HepG2 (cell line): Measurements from ENCODE around the gene NOCT. TPM values are rescaled to one million over a fixed set of nuclear protein-coding genes. Genes with fewer than 3 reads are reported as not detected.

Source experiments
- AKNA ChIP-seq: sonication (generic); formaldehyde crosslinking; IDR thresholded peaks from 2 replicates; pipeline ENCODE4 v1.4.0; 2020; ENCODE audit warnings: missing genetic modification reagents, borderline replicate concordance
- DNMT3B ChIP-seq: conservative IDR thresholded peaks from 2 replicates; pipeline ENCODE4 v1.6.1; 2016; ENCODE audit warnings: missing biosample characterization, control low read depth
- DRAP1 ChIP-seq: IDR thresholded peaks from 2 replicates; pipeline ENCODE4 v1.6.1; 2016; ENCODE audit warnings: missing genetic modification reagents, missing compliant biosample characterization
- FOXA3 ChIP-seq: IDR thresholded peaks from 2 replicates; pipeline ENCODE4 v1.6.1; 2016; ENCODE audit warnings: missing genetic modification reagents, missing compliant biosample characterization
- HNF4G ChIP-seq, 2 experiments: sonication (generic) in 1 of 2; formaldehyde crosslinking in 1 of 2; IDR thresholded peaks; 2 replicates each; pipeline versions ENCODE4 v1.4.0 to v1.6.1; 2011 to 2020; ENCODE audit warnings: borderline replicate concordance in 2 of 2, low read depth in 2 of 2, mild to moderate bottlenecking in 2 of 2, low read length in 1 of 2, missing genetic modification reagents in 1 of 2, moderate library complexity in 1 of 2
- MAX ChIP-seq: IDR thresholded peaks from 2 replicates; pipeline ENCODE4 v1.6.1; 2012; ENCODE audit warnings: inconsistent platforms
- PCBP1 ChIP-seq: fragments of 200-400 bp; formaldehyde crosslinking; IDR thresholded peaks from 2 replicates; pipeline ENCODE4 v1.6.1; 2017; ENCODE audit warnings: mild to moderate bottlenecking, low read depth, low read length, borderline replicate concordance
- PRDM10 ChIP-seq: sonication (generic); formaldehyde crosslinking; IDR thresholded peaks from 2 replicates; pipeline ENCODE4 v1.4.0; 2020; ENCODE audit warnings: low read depth, missing genetic modification reagents
- SP1 ChIP-seq, 2 experiments: fragments of 450-650 bp in 1 of 2; sonication (generic) in 1 of 2; formaldehyde crosslinking in 1 of 2; IDR thresholded peaks; 2 replicates each; pipeline versions ENCODE4 v1.4.0 to v1.6.1; 2016 to 2020; ENCODE audit warnings: missing genetic modification reagents in 1 of 2
- SRF ChIP-seq: IDR thresholded peaks from 2 replicates; pipeline ENCODE4 v1.6.1; 2011; ENCODE audit warnings: mild to moderate bottlenecking, low read depth, low read length, moderate library complexity
- THAP11 ChIP-seq: IDR thresholded peaks from 2 replicates; pipeline ENCODE4 v1.6.1; 2016; ENCODE audit warnings: missing biosample characterization, missing genetic modification reagents
- TOPORS ChIP-seq: sonication (generic); formaldehyde crosslinking; IDR thresholded peaks from 2 replicates; pipeline ENCODE4 v1.8.0; 2023; ENCODE audit warnings: mild to moderate bottlenecking, missing genetic modification reagents
- ZBTB49 ChIP-seq: sonication (generic); formaldehyde crosslinking; IDR thresholded peaks from 2 replicates; pipeline ENCODE4 v1.4.0; 2020; ENCODE audit warnings: missing genetic modification reagents, borderline replicate concordance
- ZKSCAN1 ChIP-seq: fragments of 150-350 bp; IDR thresholded peaks from 2 replicates; pipeline ENCODE4 v1.6.1; 2014; ENCODE audit warnings: low read length
- ZNF282 ChIP-seq: fragments of 450-650 bp; IDR thresholded peaks from 2 replicates; pipeline ENCODE4 v1.6.1; 2018; ENCODE audit not compliant: partially characterized antibody
- ZNF747 ChIP-seq: sonication (generic); formaldehyde crosslinking; IDR thresholded peaks from 2 replicates; pipeline ENCODE4 v1.8.1; 2023; ENCODE audit warnings: missing genetic modification reagents, mild to moderate bottlenecking, borderline replicate concordance
- polyA plus RNA-seq, 8 experiments: library from polyadenylated mRNA; depleted of rRNA in 3 of 8; stranded (reverse) in 7 of 8; unstranded in 1 of 8; fragments of >200 nt; fragmentation: Illumina TruSeq in 4 of 8; extraction: Trizol in 4 of 8; gene quantifications; 2 replicates each; pipeline versions ENCODE4 v1.2.1 to v1.2.3, GENCODE V29; 2011 to 2016; ENCODE audit warnings: low read depth in 4 of 8, missing spikeins in 1 of 8, mixed read lengths in 1 of 8; ENCODE audit not compliant: insufficient read depth in 1 of 8
- total RNA-seq, 5 experiments: library from RNA; depleted of rRNA; stranded (reverse); fragments of >200 nt; fragmentation: Illumina TruSeq; extraction: Trizol; gene quantifications; 2 replicates each; pipeline ENCODE4 v1.2.3, GENCODE V29; 2016; ENCODE audit warnings: low read depth in 1 of 5

The NOCT gene
- total and polyA plus RNA-seq, 2 of the 13 experiments (the other 11 are each of a cell fraction or from before 2014, with no cell fraction given), result 3.6 to 13.1 TPM

GRCh38 chr4:139082750-139083606 is 67.4 kb downstream of the NOCT start (continued):
- TF ChIP-seq PRDM10 (CRISPR knock-in tag), result no peak
- TF ChIP-seq FOXA3 (CRISPR knock-in tag), result peak; percentile 94
- TF ChIP-seq DNMT3B (CRISPR knock-in tag), result peak; percentile 88; the same call in 1 of the 2 replicates
- 0 out of 2 replicates have a peak, but pooled peaks have one; percentile 24 for TF ChIP-seq PCBP1
- TF ChIP-seq ZNF282, result no peak
- no peak for TF ChIP-seq SP1 (IDR thresholded peaks at IDR 0.05)
- peak; percentile 61 for TF ChIP-seq SP1 (CRISPR knock-in tag; IDR thresholded peaks at IDR 0.05)
- TF ChIP-seq ZKSCAN1, result no peak
- no peak for TF ChIP-seq ZNF747 (CRISPR knock-in tag)
- TF ChIP-seq MAX, result peak; percentile 97
- peak; percentile 18; the same call in 1 of the 2 replicates for TF ChIP-seq AKNA
- 0 out of 2 replicates have a peak, but pooled peaks have one; percentile 57 for TF ChIP-seq TOPORS (CRISPR knock-in tag)
- TF ChIP-seq THAP11 (CRISPR knock-in tag), result peak; percentile 82
- TF ChIP-seq ZBTB49 (CRISPR knock-in tag), result no peak
- peak; percentile 56 for TF ChIP-seq DRAP1
- peak; percentile 71 for TF ChIP-seq HNF4G (IDR thresholded peaks at IDR 0.05; ENCODE audit: borderline replicate concordance, low read depth, low read length)
- TF ChIP-seq HNF4G (CRISPR knock-in tag; IDR thresholded peaks at IDR 0.05; ENCODE audit: borderline replicate concordance, low read depth), result peak; percentile 35; the same call in 1 of the 2 replicates
- peak; percentile 90 for TF ChIP-seq SRF
